GM10248 (cell line): ENCODE measurements around the gene ZNF423.

ENCODE experiments used
- CTCF ChIA-PET: fragments of 300-600 bp; sonication (Branson Sonifier 250); formaldehyde crosslinking; extraction: SDS; loops from one replicate; lab custom pipeline; 2021; ENCODE audit warnings: antibody characterized with exemption; lab: Yijun Ruan, JAX
- POLR2A ChIA-PET: fragments of 350-650 bp; sonication (Branson Sonifier 250); formaldehyde crosslinking; extraction: SDS; loops from one replicate; lab custom pipeline; 2020; ENCODE audit warnings: antibody characterized with exemption; lab: Yijun Ruan, JAX
- DNase-seq: peaks from one replicate; pipeline ENCODE4 v3.0.0; 2012; ENCODE audit errors: extremely low spot score
- TF ChIP-seq, protein P1 (sequence below): IDR thresholded peaks from 2 replicates; pipeline ENCODE4 v1.5.1; 2012; ENCODE audit warnings: mild to moderate bottlenecking, low read depth; ENCODE audit errors: extremely low read depth, missing control alignments, control extremely low read depth

The ZNF423 gene

DNA sequence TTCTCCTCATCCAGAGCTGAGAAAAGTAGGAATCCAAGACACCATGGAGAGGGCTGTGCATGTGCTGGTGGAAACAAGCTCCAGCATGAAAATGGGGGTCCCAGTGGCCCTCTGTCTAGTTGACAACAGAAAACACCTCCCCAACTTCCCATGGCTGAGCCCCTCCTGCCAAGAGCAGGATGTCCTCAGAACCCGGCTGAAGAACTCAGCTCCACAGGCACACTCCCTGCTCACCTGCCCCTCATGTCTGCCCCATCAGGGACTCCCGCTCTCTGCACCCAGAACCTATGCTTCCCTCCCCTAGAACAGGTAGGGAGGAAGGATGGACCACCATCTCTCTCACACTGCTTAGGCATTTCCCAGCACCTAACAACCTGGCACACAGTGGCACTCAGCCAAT is 315.1 kb downstream of the ZNF423 start:
- DNase-seq = no peak
- TF ChIP-seq, protein P1, sequence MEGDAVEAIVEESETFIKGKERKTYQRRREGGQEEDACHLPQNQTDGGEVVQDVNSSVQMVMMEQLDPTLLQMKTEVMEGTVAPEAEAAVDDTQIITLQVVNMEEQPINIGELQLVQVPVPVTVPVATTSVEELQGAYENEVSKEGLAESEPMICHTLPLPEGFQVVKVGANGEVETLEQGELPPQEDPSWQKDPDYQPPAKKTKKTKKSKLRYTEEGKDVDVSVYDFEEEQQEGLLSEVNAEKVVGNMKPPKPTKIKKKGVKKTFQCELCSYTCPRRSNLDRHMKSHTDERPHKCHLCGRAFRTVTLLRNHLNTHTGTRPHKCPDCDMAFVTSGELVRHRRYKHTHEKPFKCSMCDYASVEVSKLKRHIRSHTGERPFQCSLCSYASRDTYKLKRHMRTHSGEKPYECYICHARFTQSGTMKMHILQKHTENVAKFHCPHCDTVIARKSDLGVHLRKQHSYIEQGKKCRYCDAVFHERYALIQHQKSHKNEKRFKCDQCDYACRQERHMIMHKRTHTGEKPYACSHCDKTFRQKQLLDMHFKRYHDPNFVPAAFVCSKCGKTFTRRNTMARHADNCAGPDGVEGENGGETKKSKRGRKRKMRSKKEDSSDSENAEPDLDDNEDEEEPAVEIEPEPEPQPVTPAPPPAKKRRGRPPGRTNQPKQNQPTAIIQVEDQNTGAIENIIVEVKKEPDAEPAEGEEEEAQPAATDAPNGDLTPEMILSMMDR = no peak
- POLR2A ChIA-PET = no interaction called here
- CTCF ChIA-PET = no interaction called here

DNA sequence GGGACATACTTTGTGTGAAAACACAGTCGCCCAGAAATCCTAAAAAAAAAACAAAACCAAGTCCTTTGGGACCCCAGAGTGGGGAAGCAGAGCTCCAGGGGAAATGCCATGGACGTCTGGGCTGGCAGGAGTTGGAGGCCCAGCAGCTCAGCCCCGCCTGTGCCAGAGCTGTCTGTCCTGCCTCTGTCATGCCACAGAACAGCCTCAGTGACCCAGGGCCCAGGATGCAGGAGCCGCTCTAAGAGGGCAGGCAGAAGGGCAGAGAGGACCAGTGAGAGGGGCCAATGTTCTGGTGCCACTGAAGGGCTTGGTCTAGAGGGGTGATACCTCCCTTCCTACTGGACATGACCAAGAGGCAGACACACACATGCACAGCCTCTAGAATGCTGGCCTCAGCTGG is 316.2 kb downstream of the ZNF423 start:
- TF ChIP-seq, protein P1 = no peak
- DNase-seq = no peak
- ChIA-PET POLR2A (no interaction called here), CTCF (no interaction called here)

DNA sequence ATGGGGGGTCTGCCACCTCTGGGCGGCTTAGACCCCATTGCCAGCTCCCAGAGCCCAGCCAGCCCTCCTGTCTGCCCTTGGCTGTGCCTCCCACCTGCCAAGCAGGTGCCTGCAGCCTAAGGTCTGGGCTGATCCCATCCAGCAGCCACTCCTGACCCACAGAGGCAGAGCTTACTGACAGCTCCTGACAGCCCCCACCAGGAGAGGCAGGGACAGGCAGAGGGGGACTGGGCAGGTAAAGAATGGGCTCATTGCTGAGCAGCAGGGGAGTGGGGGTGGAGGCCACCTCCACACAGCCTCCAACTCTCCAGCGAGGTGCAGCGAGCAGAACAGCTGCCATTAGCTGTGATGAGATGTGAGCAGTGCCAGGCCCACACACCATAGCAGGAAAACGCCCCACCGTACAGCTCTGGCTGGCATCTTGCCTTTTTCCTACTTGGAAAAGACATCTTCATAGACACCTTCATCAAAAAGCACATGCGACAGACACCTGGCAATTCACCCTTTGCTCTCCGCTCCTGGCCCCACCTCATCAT is 317.9 kb downstream of the ZNF423 start:
- ChIA-PET POLR2A (no interaction called here), CTCF (interaction anchor here (1.1 to 1.5 kb wide), 3 partner anchors 18 to 46 kb away, joined by 3 to 4 read pairs (median 3); no protein-coding TSS in a partner anchor)
- no peak for DNase-seq
- TF ChIP-seq, protein P1 = no peak

DNA sequence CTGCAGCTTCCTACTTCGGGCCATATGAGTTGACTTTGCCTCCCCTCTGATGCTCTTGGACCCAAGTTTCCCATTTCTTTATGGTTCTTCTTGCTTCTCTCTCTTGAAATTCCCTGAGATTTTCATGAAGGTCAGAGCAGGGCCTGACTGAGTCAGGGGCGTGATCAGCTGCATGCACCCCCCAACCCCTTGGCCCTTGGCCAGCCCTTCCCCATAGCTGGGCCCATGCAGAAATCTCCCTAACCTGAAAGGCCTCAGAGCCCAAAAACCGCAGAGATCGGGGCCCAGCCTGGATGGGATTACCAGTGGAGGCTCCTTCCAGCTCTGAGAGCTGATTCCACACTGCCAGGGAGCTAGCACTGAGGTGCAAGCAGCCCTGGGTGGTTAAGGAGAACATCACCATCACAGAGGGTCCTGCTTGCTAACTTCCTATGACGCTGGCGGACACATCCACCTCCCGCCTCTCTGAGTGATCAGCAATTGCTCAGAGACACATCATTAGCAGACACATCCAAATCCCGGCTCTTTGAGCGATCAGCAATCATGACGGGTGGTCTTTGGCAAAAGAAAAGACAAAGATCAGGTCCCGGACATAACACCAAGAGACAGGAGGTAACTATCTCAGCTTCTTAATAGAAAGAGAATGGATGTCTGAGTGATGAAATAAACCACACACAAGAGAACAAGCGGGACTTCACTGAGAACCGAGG is 320.9 kb downstream of the ZNF423 start:
- CTCF ChIA-PET = interaction anchor here (1.5 to 1.6 kb wide), 2 partner anchors 9 to 58 kb away, joined by 3 read pairs; no protein-coding TSS in a partner anchor
- POLR2A ChIA-PET = no interaction called here
- DNase-seq = no peak
- TF ChIP-seq, protein P1 = no peak

DNA sequence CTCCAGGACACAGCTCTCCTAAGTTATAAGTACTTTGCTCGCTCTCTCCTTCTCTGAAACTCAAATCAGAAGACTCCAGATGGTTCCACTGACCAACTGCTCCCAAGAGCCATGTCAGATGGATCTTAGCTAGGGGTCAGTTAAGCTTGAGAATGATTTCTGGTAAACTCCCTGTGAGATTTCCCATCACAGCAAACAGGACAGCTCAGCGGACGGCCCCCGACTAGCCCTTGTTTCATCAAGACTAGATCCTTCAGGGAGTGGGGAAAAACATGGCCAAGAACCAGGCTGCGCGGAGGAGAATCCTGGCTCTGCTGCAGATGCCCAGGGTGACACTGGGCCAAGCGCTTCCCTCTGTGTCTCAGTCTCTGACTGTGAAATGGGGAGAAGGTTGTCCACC is 322.5 kb downstream of the ZNF423 start:
- TF ChIP-seq, protein P1 = no peak
- ChIA-PET POLR2A (no interaction called here), CTCF (interaction anchor here (1.2 to 1.6 kb wide), 2 partner anchors 21 to 60 kb away, joined by 3 read pairs; no protein-coding TSS in a partner anchor)
- DNase-seq = no peak

DNA sequence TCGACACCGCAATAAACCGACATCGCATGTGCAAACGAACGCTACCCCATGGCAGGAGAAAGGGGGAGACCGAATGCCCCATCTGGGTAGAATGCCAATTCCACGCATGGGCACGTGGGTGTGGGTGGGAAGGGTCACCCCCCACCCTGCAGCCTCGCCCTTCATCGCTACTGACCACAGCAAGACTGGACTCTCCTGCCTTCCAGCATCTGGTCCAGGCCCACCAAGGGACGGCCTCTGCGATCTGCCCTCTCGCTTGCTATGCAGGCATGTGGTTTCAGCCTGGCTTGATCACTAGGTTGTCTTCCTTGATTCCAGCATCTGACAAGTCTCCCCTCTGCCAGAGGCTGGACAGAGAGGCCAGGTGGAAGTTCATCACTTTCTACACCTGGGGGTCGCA is 323.0 kb downstream of the ZNF423 start:
- ChIA-PET CTCF (interaction anchor here (1.2 kb wide), 1 partner anchor 20 kb away, joined by 3 read pairs; no protein-coding TSS in a partner anchor), POLR2A (no interaction called here)
- DNase-seq = no peak
- TF ChIP-seq, protein P1 = no peak
